Endodermal cell (in vitro differentiated cells): Measurements from ENCODE around the gene ENPP1. TPM values are rescaled to one million over a fixed set of nuclear protein-coding genes. Genes with fewer than 3 reads are reported as not detected.

Experiments used
- DNase-seq: peaks from one replicate; pipeline ENCODE4 v3.0.0-alpha.2; 2017
- H3K27ac ChIP-seq: 2 replicates; pipeline ENCODE4 v1.5.1; 2013; ENCODE audit warnings: mild to moderate bottlenecking, low read depth, low read length, moderate library complexity
- H3K27me3 ChIP-seq: 2 replicates; pipeline ENCODE4 v1.6.1; 2013; ENCODE audit warnings: mild to moderate bottlenecking, low read length, moderate library complexity; ENCODE audit not compliant: insufficient read depth, control insufficient read depth, poor library complexity, severe bottlenecking
- H3K36me3 ChIP-seq: 2 replicates; pipeline ENCODE4 v1.7.0; 2013; ENCODE audit warnings: mild to moderate bottlenecking, low read length, moderate library complexity; ENCODE audit not compliant: control insufficient read depth, insufficient read depth
- H3K4me1 ChIP-seq: one replicate; pipeline ENCODE4 v1.7.0; 2013; ENCODE audit warnings: low read length; ENCODE audit not compliant: control insufficient read depth, insufficient read depth
- H3K4me3 ChIP-seq: 2 replicates; pipeline ENCODE4 v1.5.1; 2013; ENCODE audit warnings: mild to moderate bottlenecking, low read length, moderate library complexity
- H3K9ac ChIP-seq: 2 replicates; pipeline ENCODE4 v1.6.1; 2013; ENCODE audit warnings: mild to moderate bottlenecking, low read length, moderate library complexity; ENCODE audit not compliant: poor library complexity, severe bottlenecking; ENCODE audit errors: extremely low read depth
- H3K9me3 ChIP-seq: 2 replicates; pipeline ENCODE4 v1.6.1; 2013; ENCODE audit warnings: mild to moderate bottlenecking, low read length, moderate library complexity; ENCODE audit not compliant: control insufficient read depth
- H3K27ac Mint-ChIP-seq: 2 replicates; pipeline ENCODE4 v1.8.0; 2020; ENCODE audit warnings: mixed read lengths
- H3K27me3 Mint-ChIP-seq: 2 replicates; pipeline ENCODE4 v1.8.0; 2021; ENCODE audit warnings: mild to moderate bottlenecking, mixed read lengths; ENCODE audit not compliant: insufficient read depth
- H3K36me3 Mint-ChIP-seq: 2 replicates; pipeline ENCODE4 v1.8.0; 2020; ENCODE audit warnings: low read depth, mixed read lengths
- H3K4me1 Mint-ChIP-seq: 2 replicates; pipeline ENCODE4 v1.8.0; 2020; ENCODE audit warnings: mixed read lengths
- H3K4me3 Mint-ChIP-seq: 2 replicates; pipeline ENCODE4 v1.8.0; 2020; ENCODE audit warnings: mild to moderate bottlenecking, moderate library complexity, mixed read lengths
- H3K9me3 Mint-ChIP-seq: 2 replicates; pipeline ENCODE4 v1.8.0; 2020; ENCODE audit warnings: mild to moderate bottlenecking, mixed read lengths
- CTCF ChIP-seq: fragments of 200-600 bp; sonication (generic); conservative IDR thresholded peaks from 2 replicates; pipeline ENCODE4 v1.5.0; 2021; ENCODE audit warnings: antibody characterized with exemption, mild to moderate bottlenecking
- WGBS, 2 experiments: methylation state at CpG; one replicate each; pipeline versions ENCODE4 v1.1.5 to v1.1.7; 2013; ENCODE audit warnings: missing lambda C conversion rate in 2 of 2, mixed read lengths in 1 of 2; ENCODE audit not compliant: insufficient coverage in 1 of 2, insufficient read length in 1 of 2; 5-methylcytosine and 5-hydroxymethylcytosine counted together
- long read RNA-seq, 4 experiments: library from polyadenylated mRNA in 2 of 4; library from RNA in 1 of 4; library from capped mRNA in 1 of 4; stranded (forward) in 3 of 4; unstranded in 1 of 4; transcript quantifications; one replicate each; pipeline ENCODE4 v2.0.0, GENCODE V29; 2020 to 2021; ENCODE audit warnings: inconsistent platforms in 1 of 4
- polyA plus RNA-seq, 2 experiments: library from polyadenylated mRNA; stranded (reverse); fragments of 50-300 nt; gene quantifications; one replicate each; pipeline ENCODE4 v1.2.3, GENCODE V29; 2013
- total RNA-seq, 2 donors: library from RNA; stranded (reverse); fragmentation: NEBNext Ultra II Directional in 1 of 2; extraction: Animal tissue kit (Norgen Biotek cat#: 25700) in 1 of 2; gene quantifications; 2 replicates in 1 of 2; 3 replicates in 1 of 2; pipeline ENCODE4 v1.2.1, GENCODE V29; 2021

Gene ENPP1
- total RNA-seq: 10 to 100 TPM; 11.6 to 16.1 TPM
- 5.5 TPM for polyA plus RNA-seq (2013, experiment 1 of 2)
- 4.8 TPM for polyA plus RNA-seq (2013, experiment 2 of 2)
- long read RNA-seq, experiment 1, partial matches to known transcripts: 0 of 3 reads
- long read RNA-seq, experiment 1, other reads (novel, unspliced or antisense): 3 of 3 reads
- long read RNA-seq, experiment 2, full-length matches to known transcripts: 11 of 17 reads
- long read RNA-seq, experiment 2, partial matches to known transcripts: 2 of 17 reads
- long read RNA-seq, experiment 2, other reads (novel, unspliced or antisense): 4 of 17 reads
- long read RNA-seq, experiment 3, full-length matches to known transcripts: 12 of 19 reads
- long read RNA-seq, experiment 3, partial matches to known transcripts: 3 of 19 reads
- long read RNA-seq, experiment 3, other reads (novel, unspliced or antisense): 4 of 19 reads
- long read RNA-seq, experiment 4, partial matches to known transcripts: 1 of 2 reads
- long read RNA-seq, experiment 4, other reads (novel, unspliced or antisense): 1 of 2 reads

GRCh38 chr6:131807644-131808459 lies at the start of gene ENPP1:
Gene ENPP1, plus strand, starts transcription at chr6:131808020. Its CDS starts 16 bp downstream, at chr6:131808036.
- 0% methylated on average over 11 to 96 of the region's 99 CpGs for WGBS, 2 experiments
- peak; percentile 89 for DNase-seq
- H3K9ac ChIP-seq: peak within 1 kb of the TSS; percentile 38
- Mint-ChIP-seq H3K4me3 (peak within 1 kb of the TSS; percentile 80), H3K27me3 (peaks cover 31% of the 10 kb centered on the region), H3K9me3 (peaks cover 6% of the 10 kb centered on the region), H3K27ac (peak within 1 kb of the TSS; percentile 88), H3K4me1 (peaks cover 14% of the 10 kb centered on the region), H3K36me3 (no peaks in the 10 kb centered on the region)
- no peak within 1 kb of the TSS for H3K27ac ChIP-seq
- peak within 1 kb of the TSS; percentile 91 for H3K4me3 ChIP-seq
- H3K4me1 ChIP-seq: no peaks in the 10 kb centered on the region
- TF ChIP-seq CTCF: peak; percentile 63
- H3K9me3 ChIP-seq: peaks cover 9% of the 10 kb centered on the region
- H3K27me3 ChIP-seq: peaks cover 13% of the 10 kb centered on the region
- H3K36me3 ChIP-seq: no peaks in the 10 kb centered on the region

GRCh38 chr6:131758920-131759319 lies 48.9 kb upstream of the ENPP1 start:
- Mint-ChIP-seq H3K36me3 (no peaks in the 10 kb centered on the region), H3K27ac (no peak overlapping the region), H3K9me3 (no peaks in the 10 kb centered on the region), H3K4me3 (no peak overlapping the region), H3K27me3 (peaks cover 11% of the 10 kb centered on the region), H3K4me1 (peaks cover 7% of the 10 kb centered on the region)
- Histone ChIP-seq H3K36me3 (no peaks in the 10 kb centered on the region), H3K9me3 (no peaks in the 10 kb centered on the region), H3K27ac (no peak overlapping the region), H3K27me3 (no peaks in the 10 kb centered on the region), H3K4me3 (no peak overlapping the region), H3K9ac (no peak overlapping the region), H3K4me1 (no peaks in the 10 kb centered on the region)
- no peak for DNase-seq
- 91 to 92% methylated on average over 4 of the region's 4 CpGs for WGBS, 2 experiments
- no peak for TF ChIP-seq CTCF

GRCh38 chr6:131761060-131761761 lies 46.6 kb upstream of the ENPP1 start:
- Mint-ChIP-seq H3K4me1 (peaks cover 18% of the 10 kb centered on the region), H3K27me3 (peaks cover 11% of the 10 kb centered on the region), H3K27ac (no peak overlapping the region), H3K36me3 (no peaks in the 10 kb centered on the region), H3K9me3 (no peaks in the 10 kb centered on the region), H3K4me3 (no peak overlapping the region)
- no peaks in the 10 kb centered on the region for H3K36me3 ChIP-seq
- H3K4me3 ChIP-seq: no peak overlapping the region
- no peak for TF ChIP-seq CTCF
- no peak for DNase-seq
- no peak overlapping the region for H3K9ac ChIP-seq
- no peaks in the 10 kb centered on the region for H3K9me3 ChIP-seq
- peaks cover 9% of the 10 kb centered on the region for H3K4me1 ChIP-seq
- no peaks in the 10 kb centered on the region for H3K27me3 ChIP-seq
- WGBS, 2 experiments: 96 to 100% methylated on average over 1 to 4 of the region's 6 CpGs
- H3K27ac ChIP-seq: no peak overlapping the region
